ENCODE data around the gene TMEM14A.
"Not testable (repeated sequence)": the region's sequence is repeated elsewhere in the genome, so short reads cannot be mapped to it uniquely, and the experiment has no call there.

DNA sequence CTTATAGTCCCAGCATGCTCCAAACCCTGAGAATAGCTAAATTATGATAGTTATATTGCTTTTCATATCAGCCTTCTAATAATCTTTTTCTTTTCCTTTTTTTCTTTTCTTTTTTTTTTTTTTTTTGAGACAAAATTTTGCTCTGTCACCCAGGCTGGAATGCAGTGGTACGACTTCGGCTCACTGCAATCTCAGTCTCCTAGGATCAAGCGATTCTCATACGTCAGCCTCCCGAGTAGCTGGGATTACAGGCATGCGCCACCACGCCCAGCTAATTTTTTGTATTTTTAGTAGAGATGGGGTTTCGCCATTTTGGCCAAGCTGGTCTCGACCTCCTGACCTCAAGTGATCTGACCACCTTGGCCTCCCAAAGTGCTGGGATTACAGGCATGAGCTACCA, 43.8 kb downstream of the TMEM14A start:
- TF ChIP-seq, protein P1, sequence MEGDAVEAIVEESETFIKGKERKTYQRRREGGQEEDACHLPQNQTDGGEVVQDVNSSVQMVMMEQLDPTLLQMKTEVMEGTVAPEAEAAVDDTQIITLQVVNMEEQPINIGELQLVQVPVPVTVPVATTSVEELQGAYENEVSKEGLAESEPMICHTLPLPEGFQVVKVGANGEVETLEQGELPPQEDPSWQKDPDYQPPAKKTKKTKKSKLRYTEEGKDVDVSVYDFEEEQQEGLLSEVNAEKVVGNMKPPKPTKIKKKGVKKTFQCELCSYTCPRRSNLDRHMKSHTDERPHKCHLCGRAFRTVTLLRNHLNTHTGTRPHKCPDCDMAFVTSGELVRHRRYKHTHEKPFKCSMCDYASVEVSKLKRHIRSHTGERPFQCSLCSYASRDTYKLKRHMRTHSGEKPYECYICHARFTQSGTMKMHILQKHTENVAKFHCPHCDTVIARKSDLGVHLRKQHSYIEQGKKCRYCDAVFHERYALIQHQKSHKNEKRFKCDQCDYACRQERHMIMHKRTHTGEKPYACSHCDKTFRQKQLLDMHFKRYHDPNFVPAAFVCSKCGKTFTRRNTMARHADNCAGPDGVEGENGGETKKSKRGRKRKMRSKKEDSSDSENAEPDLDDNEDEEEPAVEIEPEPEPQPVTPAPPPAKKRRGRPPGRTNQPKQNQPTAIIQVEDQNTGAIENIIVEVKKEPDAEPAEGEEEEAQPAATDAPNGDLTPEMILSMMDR (IDR thresholded peaks at IDR 0.05), result not testable (repeated sequence)
- TF ChIP-seq POLR2A, POLR2AphosphoS5 (IDR thresholded peaks at IDR 0.05): not testable (repeated sequence)
